ENCODE results near the gene PRPF38B. TPM values are rescaled to one million over a fixed set of nuclear protein-coding genes. Genes with fewer than 3 reads are reported as not detected.
A peak's percentile ranks its signal among the peaks of the same experiment; 100 is the strongest.
"Not testable (repeated sequence)": the region's sequence is repeated elsewhere in the genome, so short reads cannot be mapped to it uniquely, and the experiment has no call there.

The PRPF38B gene
- total and polyA plus RNA-seq, 10 donors, result 28.7 to 84.8 (median 55.8) TPM

GRCh38 chr1:108679586-108680213 lies 12.4 kb upstream of the PRPF38B start:
- no peaks in the 10 kb centered on the region for H3K27me3 ChIP-seq (replicated peaks in 1 of 7)
- WGBS, 5 donors, result 57 to 65% (median 59%) methylated on average over 10 of the region's 10 CpGs

GRCh38 chr1:108681701-108682100 lies 10.4 kb upstream of the PRPF38B start:
- intact Hi-C loops (cut with DNase I; ENCODE audit: low total_unique reads); H3K9me3 ChIP-seq; H3K27ac ChIP-seq; H3K4me3 ChIP-seq; H3K36me3 ChIP-seq; H3K27me3 ChIP-seq (replicated peaks in 1 of 7); DNase-seq: not testable (repeated sequence)
- peaks cover 0 to 12% (median 10%) of the 10 kb centered on the region in 6 donors for H3K4me1 ChIP-seq
- WGBS, 5 donors, result 75 to 85% (median 77%) methylated on average over 4 of the region's 4 CpGs

More at GRCh38 chr1:108679586-108680213, 12.4 kb upstream of the PRPF38B start:
- no peaks in the 10 kb centered on the region for H3K9me3 ChIP-seq
- no peak for DNase-seq
- peak overlapping the region in 3 of 8 donors; percentile 13 to 57 (median 22) for H3K4me3 ChIP-seq
- H3K36me3 ChIP-seq, result no peaks in the 10 kb centered on the region
- H3K4me1 ChIP-seq, result peaks cover 0 to 12% (median 10%) of the 10 kb centered on the region in 6 donors
- intact Hi-C loops (cut with DNase I; ENCODE audit: low total_unique reads), result no loop called here
- TF ChIP-seq POLR2A (IDR thresholded peaks at IDR 0.05), result no peak
- no peak for TF ChIP-seq CTCF (IDR thresholded peaks at IDR 0.05 in 8 of 11, conservative IDR thresholded peaks at IDR 0.05 in 3 of 11)
- no peak for TF ChIP-seq POLR2AphosphoS5 (IDR thresholded peaks at IDR 0.05)
- H3K27ac ChIP-seq, result peak overlapping the region in 3 of 8 donors; percentile 6 to 26 (median 15)

- Histone ChIP-seq H3K36me3 (no peaks in the 10 kb centered on the region), H3K4me1 (peaks cover 0 to 6% (median under 1%) of the 10 kb centered on the region in 6 donors), H3K4me3 (no peak overlapping the region), H3K27ac (no peak overlapping the region), H3K27me3 (replicated peaks in 1 of 7) (no peaks in the 10 kb centered on the region), H3K9me3 (no peaks in the 10 kb centered on the region)
- TF ChIP-seq CTCF (IDR thresholded peaks at IDR 0.05 in 8 of 11, conservative IDR thresholded peaks at IDR 0.05 in 3 of 11) (no peak), POLR2A (IDR thresholded peaks at IDR 0.05) (no peak), POLR2AphosphoS5 (IDR thresholded peaks at IDR 0.05) (no peak)
- DNase-seq, result no peak
- 91 to 97% (median 94%) methylated on average over 1 of the region's 1 CpG for WGBS, 5 donors
- intact Hi-C loops (cut with DNase I; ENCODE audit: low total_unique reads), result no loop called here
Observed at GRCh38 chr1:108685529-108685928, 6.6 kb upstream of the PRPF38B start.

- DNase-seq, result no peak
Observed at GRCh38 chr1:108686614-108687313, 5.3 kb upstream of the PRPF38B start.

More at GRCh38 chr1:108686614-108687313, 5.3 kb upstream of the PRPF38B start:
- H3K4me3 ChIP-seq, result no peak overlapping the region
- H3K4me1 ChIP-seq, result peaks cover 7 to 18% (median 12%) of the 10 kb centered on the region in 6 donors
- H3K9me3 ChIP-seq, result no peaks in the 10 kb centered on the region
- intact Hi-C loops (cut with DNase I; ENCODE audit: low total_unique reads), result no loop called here
- TF ChIP-seq CTCF (IDR thresholded peaks at IDR 0.05 in 8 of 11, conservative IDR thresholded peaks at IDR 0.05 in 3 of 11), result no peak
- no peak for TF ChIP-seq POLR2A (IDR thresholded peaks at IDR 0.05)
- no peak for TF ChIP-seq POLR2AphosphoS5 (IDR thresholded peaks at IDR 0.05)
- H3K27ac ChIP-seq, result no peak overlapping the region
- no peaks in the 10 kb centered on the region for H3K36me3 ChIP-seq
- WGBS, 5 donors, result 58 to 71% (median 67%) methylated on average over 2 of the region's 2 CpGs
- no peaks in the 10 kb centered on the region for H3K27me3 ChIP-seq (replicated peaks in 1 of 7)
